GM12892 (cell line): ENCODE data around the gene TENT4B.

Experiments
- DNase-seq: peaks from one replicate; pipeline ENCODE4 v3.0.0; 2011; ENCODE audit not compliant: insufficient read length
- FAIRE-seq: peaks from 2 replicates; lab custom pipeline; 2011; peaks lifted over from hg19 to GRCh38; lab: Jason Lieb, UNC
- POLR2A ChIP-seq: IDR thresholded peaks from 2 replicates; pipeline ENCODE4 v1.6.1; 2011; ENCODE audit warnings: low read depth, low read length, control low read depth
- POLR2AphosphoS5 ChIP-seq: IDR thresholded peaks from 2 replicates; pipeline ENCODE4 v1.6.1; 2011; ENCODE audit warnings: low read depth, low read length, control low read depth
- TAF1 ChIP-seq: IDR thresholded peaks from 2 replicates; pipeline ENCODE4 v1.6.1; 2011; ENCODE audit warnings: low read depth, mild to moderate bottlenecking, control low read depth, low read length, borderline replicate concordance

TENT4B gene

DNA sequence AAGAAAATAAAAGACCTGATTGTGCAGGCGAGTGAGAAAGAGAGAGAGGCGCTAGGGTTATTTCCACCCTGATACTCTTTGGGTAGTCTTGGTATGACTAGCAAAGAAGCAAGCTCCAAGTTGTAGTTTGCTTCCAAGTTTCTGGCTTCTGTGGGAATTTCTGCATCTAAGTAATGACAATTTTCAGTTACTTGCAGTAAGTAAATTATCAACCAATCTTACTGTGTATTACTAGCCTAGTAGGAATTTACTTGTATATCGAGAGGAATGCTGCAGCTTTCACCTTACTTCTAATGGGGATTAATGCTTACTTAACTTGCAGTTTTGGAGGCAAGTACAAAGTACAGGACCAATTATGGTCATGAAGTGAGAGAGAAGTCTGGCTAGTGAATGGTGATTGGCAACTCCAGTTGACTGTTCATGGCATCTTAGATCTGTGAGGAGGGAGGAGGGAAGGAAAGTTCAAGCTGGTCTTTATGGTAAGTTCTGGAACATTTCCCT, 31.9 kb downstream of the TENT4B start:
- TF ChIP-seq TAF1 (no peak), POLR2AphosphoS5 (no peak), POLR2A (no peak)
- FAIRE-seq = no peak
- no peak for DNase-seq

- TF ChIP-seq POLR2AphosphoS5 (no peak), POLR2A (no peak), TAF1 (no peak)
- FAIRE-seq = no peak
- DNase-seq = no peak
Observed at GRCh38 chr16:50188619-50189136, 35.6 kb downstream of the TENT4B start.

- TF ChIP-seq POLR2A = no peak
- no peak for FAIRE-seq
- DNase-seq = no peak
Observed at GRCh38 chr16:50190292-50190691, 37.2 kb downstream of the TENT4B start.

GRCh38 chr16:50192386-50193050, 39.4 kb downstream of the TENT4B start:
- DNase-seq (no peak), FAIRE-seq (no peak)
- TF ChIP-seq POLR2A (no peak), TAF1 (no peak)

- TF ChIP-seq POLR2A = no peak
- no peak for TF ChIP-seq POLR2AphosphoS5
- TF ChIP-seq TAF1 = no peak
- DNase-seq (no peak), FAIRE-seq (no peak)
Observed at GRCh38 chr16:50193594-50193993, 40.5 kb downstream of the TENT4B start.

- TF ChIP-seq POLR2AphosphoS5 (no peak), TAF1 (no peak), POLR2A (no peak)
- DNase-seq = no peak
- FAIRE-seq = peak; percentile 60
Observed at GRCh38 chr16:50195276-50195675, 42.2 kb downstream of the TENT4B start.

DNA sequence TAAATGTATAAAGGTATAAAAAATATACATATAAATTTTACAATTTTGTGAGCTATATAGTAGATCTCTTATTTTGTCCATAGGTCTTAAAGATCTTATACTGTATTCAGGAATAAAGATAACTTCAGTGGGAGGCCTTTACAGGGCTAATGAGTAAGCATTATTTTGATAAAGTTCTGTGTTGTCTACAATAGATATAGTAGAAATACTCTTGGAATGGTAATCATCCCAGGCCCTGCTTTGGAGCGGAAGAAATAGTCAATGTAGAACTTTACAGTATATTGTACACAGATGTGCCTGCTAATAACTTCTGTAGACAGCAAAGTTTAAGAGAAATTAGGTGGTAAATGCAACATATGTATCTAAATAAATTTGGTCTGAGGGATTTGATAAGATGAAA, 42.6 kb downstream of the TENT4B start:
- TF ChIP-seq TAF1 = no peak
- TF ChIP-seq POLR2A = no peak
- no peak for TF ChIP-seq POLR2AphosphoS5
- DNase-seq = no peak
- no peak for FAIRE-seq

DNA sequence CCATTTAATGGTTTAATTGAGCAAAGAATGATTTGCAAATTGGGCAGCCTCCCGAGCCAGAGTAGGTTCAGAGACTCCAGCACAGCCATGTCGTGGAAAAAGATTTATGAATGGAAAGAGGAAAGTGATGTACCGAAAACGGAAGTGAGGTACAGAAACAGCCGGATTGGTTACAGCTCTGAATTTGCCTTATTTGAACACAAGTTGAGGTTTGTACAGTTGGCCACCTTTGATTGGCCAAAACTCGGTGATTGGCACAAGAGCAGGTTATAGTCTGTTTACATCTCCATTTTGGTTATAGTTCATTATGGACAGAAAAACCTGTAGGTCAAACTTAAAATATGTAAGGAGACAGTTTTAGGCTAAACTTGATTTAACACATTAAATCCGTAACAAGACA, 44.5 kb downstream of the TENT4B start:
- TF ChIP-seq POLR2AphosphoS5 (no peak), POLR2A (no peak), TAF1 (no peak)
- DNase-seq (no peak), FAIRE-seq (no peak)

- TF ChIP-seq POLR2A (no peak), TAF1 (no peak), POLR2AphosphoS5 (no peak)
- DNase-seq = no peak
- no peak for FAIRE-seq
Observed at GRCh38 chr16:50198802-50199403, 45.8 kb downstream of the TENT4B start.

- FAIRE-seq = no peak
- TF ChIP-seq POLR2AphosphoS5 (no peak), POLR2A (no peak), TAF1 (no peak)
- DNase-seq = no peak
Observed at GRCh38 chr16:50201787-50202186, 48.7 kb downstream of the TENT4B start.

GRCh38 chr16:50202926-50203624, 50.0 kb downstream of the TENT4B start:
- no peak for DNase-seq
- TF ChIP-seq TAF1 = no peak
- TF ChIP-seq POLR2A = no peak
- no peak for TF ChIP-seq POLR2AphosphoS5
- no peak for FAIRE-seq
